MM.1S (cell line): Measurements from ENCODE around the gene KLHDC8A.

ENCODE experiments used
- CTCF ChIP-seq: fragments of 300-600 bp; sonication (generic); IDR thresholded peaks from 2 replicates; pipeline ENCODE4 v1.5.1; 2016; ENCODE audit warnings: antibody characterized with exemption, low read length, mixed read lengths
- EZH2 ChIP-seq: fragments of 300-600 bp; sonication (generic); optimal IDR thresholded peaks from 2 replicates; pipeline ENCODE3; 2017; ENCODE audit warnings: low read depth, mild to moderate bottlenecking, antibody characterized with exemption, low read length, mixed read lengths

- TF ChIP-seq CTCF: no peak
- no peak for TF ChIP-seq EZH2
Measured at GRCh38 chr1:205370780-205371179, 14.1 kb upstream of the KLHDC8A start.
